NCI-H187 treated with DMSO at 0.1 percent for 48 hours (cell line): Measurements from ENCODE around the gene BAG3.

Experiments used
- DNase-seq: peaks from one replicate; lab custom pipeline; 2025; lab: John Stamatoyannopoulos, UW

The BAG3 gene

GRCh38 chr10:119667562-119668328 lies 16.6 kb downstream of the BAG3 start:
- DNase-seq = no peak

- no peak for DNase-seq
Measured at GRCh38 chr10:119668461-119668860, 17.3 kb downstream of the BAG3 start.

- DNase-seq = no peak
Measured at GRCh38 chr10:119669331-119669730, 18.2 kb downstream of the BAG3 start.

- no peak for DNase-seq
Measured at GRCh38 chr10:119669975-119670640, 18.9 kb downstream of the BAG3 start.

GRCh38 chr10:119670717-119671116 lies 19.5 kb downstream of the BAG3 start:
- DNase-seq = no peak

- no peak for DNase-seq
Measured at GRCh38 chr10:119671381-119671780, 20.2 kb downstream of the BAG3 start.

- no peak for DNase-seq
Measured at GRCh38 chr10:119672291-119672690, 21.1 kb downstream of the BAG3 start.

- DNase-seq = no peak
Measured at GRCh38 chr10:119673271-119673670, 22.1 kb downstream of the BAG3 start.

GRCh38 chr10:119675483-119676170 lies 24.4 kb downstream of the BAG3 start:
- no peak for DNase-seq

- DNase-seq = no peak
Measured at GRCh38 chr10:119677126-119677525, 25.9 kb downstream of the BAG3 start.

GRCh38 chr10:119677904-119678755 lies 26.9 kb downstream of the BAG3 start:
- DNase-seq = no peak

- no peak for DNase-seq
Measured at GRCh38 chr10:119679480-119679829, 28.3 kb downstream of the BAG3 start.

GRCh38 chr10:119680050-119680449 lies 28.9 kb downstream of the BAG3 start:
- DNase-seq = no peak

- no peak for DNase-seq
Measured at GRCh38 chr10:119680650-119681081, 29.5 kb downstream of the BAG3 start.

GRCh38 chr10:119686465-119687191 lies 35.4 kb downstream of the BAG3 start:
- no peak for DNase-seq

GRCh38 chr10:119687192-119688032 lies 36.2 kb downstream of the BAG3 start:
- DNase-seq = no peak

GRCh38 chr10:119688033-119688508 lies 36.9 kb downstream of the BAG3 start:
- DNase-seq = no peak

GRCh38 chr10:119689016-119689580 lies 37.9 kb downstream of the BAG3 start:
- no peak for DNase-seq

GRCh38 chr10:119691726-119692125 lies 40.5 kb downstream of the BAG3 start:
- no peak for DNase-seq
